HG03342 (cell line): Measurements from ENCODE around the gene PPRC1.
"Not testable (repeated sequence)": the region's sequence is repeated elsewhere in the genome, so short reads cannot be mapped to it uniquely, and the experiment has no call there.

Source experiments
- ATAC-seq: cut with Tn5 transposase; IDR thresholded peaks from one replicate; pipeline ENCODE4 v1.9.1; 2021; ENCODE audit warnings: mild to moderate bottlenecking, moderate library complexity; ENCODE audit not compliant: unreplicated experiment

PPRC1 gene

GRCh38 chr10:102188941-102189898, 56.4 kb downstream of the PPRC1 start:
- not testable (repeated sequence) for ATAC-seq

GRCh38 chr10:102191956-102192355, 59.1 kb downstream of the PPRC1 start:
- no peak for ATAC-seq

- ATAC-seq = no peak
Observed at GRCh38 chr10:102195296-102195870, 62.5 kb downstream of the PPRC1 start.

GRCh38 chr10:102196893-102197292, 64.1 kb downstream of the PPRC1 start:
- no peak for ATAC-seq

GRCh38 chr10:102198027-102198426, 65.2 kb downstream of the PPRC1 start:
- no peak for ATAC-seq
